H1 (cell line): ENCODE results near the gene TGFB2. TPM values are rescaled to one million over a fixed set of nuclear protein-coding genes. Genes with fewer than 3 reads are reported as not detected.

Experiments
- CTCF ChIA-PET: fragments of 300-600 bp; sonication (Branson Sonifier 250); formaldehyde crosslinking; loops from one replicate; lab custom pipeline; 2021; ENCODE audit not compliant: partially characterized antibody; lab: Charles Lee
- POLR2A ChIA-PET: fragments of 300-600 bp; sonication (Branson Sonifier 250); formaldehyde crosslinking; loops from one replicate; lab custom pipeline; 2021; ENCODE audit warnings: inconsistent platforms; ENCODE audit not compliant: partially characterized antibody; lab: Charles Lee
- DNase-seq, 2 experiments: peaks; one replicate each; pipeline versions ENCODE4 v3.0.0 to v3.0.0-alpha.2; 2010 to 2022; ENCODE audit warnings: low spot score in 2 of 2, low read depth in 1 of 2, mixed read lengths in 1 of 2
- FAIRE-seq: peaks from 2 replicates; lab custom pipeline; 2011; peaks lifted over from hg19 to GRCh38; lab: Jason Lieb, UNC
- H2AFZ ChIP-seq: 2 replicates; pipeline ENCODE4 v1.8.1; 2012; ENCODE audit warnings: low read length, inconsistent platforms
- H2AK5ac ChIP-seq: 2 replicates; pipeline ENCODE4 v1.6.1; 2013; ENCODE audit warnings: low read depth, low read length
- H2BK120ac ChIP-seq: replicated peaks from 2 replicates; pipeline ENCODE3; 2013; ENCODE audit warnings: low read depth, low read length, inconsistent platforms
- H2BK12ac ChIP-seq: 2 replicates; pipeline ENCODE4 v1.6.1; 2013; ENCODE audit warnings: low read depth, low read length
- H2BK15ac ChIP-seq: 2 replicates; pipeline ENCODE4 v1.6.1; 2013; ENCODE audit warnings: low read length
- H2BK20ac ChIP-seq: 2 replicates; pipeline ENCODE4 v1.6.1; 2013; ENCODE audit warnings: low read length
- H2BK5ac ChIP-seq: 2 replicates; pipeline ENCODE4 v1.6.1; 2013; ENCODE audit warnings: low read depth, low read length
- H3K14ac ChIP-seq: 2 replicates; pipeline ENCODE4 v1.6.1; 2013; ENCODE audit warnings: inconsistent platforms; ENCODE audit not compliant: insufficient read length
- H3K18ac ChIP-seq: 2 replicates; pipeline ENCODE4 v1.6.1; 2013; ENCODE audit warnings: low read length; ENCODE audit errors: extremely low read depth
- H3K23ac ChIP-seq: 2 replicates; pipeline ENCODE4 v1.6.1; 2013; ENCODE audit warnings: inconsistent platforms; ENCODE audit not compliant: insufficient read length
- H3K23me2 ChIP-seq: 2 replicates; pipeline ENCODE4 v1.6.1; 2013; ENCODE audit warnings: low read depth, low read length
- H3K27ac ChIP-seq: 2 replicates; pipeline ENCODE4 v1.6.1; 2011; ENCODE audit warnings: low read depth, low read length, inconsistent platforms
- H3K27me3 ChIP-seq, 4 experiments: replicated peaks in 1 of 4; 1 replicate in 1 of 4; 2 replicates in 3 of 4; pipeline versions ENCODE4 v1.6.1 to v1.8.1; 2011 to 2013; ENCODE audit warnings: low read length in 3 of 4, mild to moderate bottlenecking in 3 of 4, inconsistent platforms in 2 of 4, mixed read lengths in 2 of 4, moderate library complexity in 1 of 4; ENCODE audit not compliant: control insufficient read depth in 3 of 4, insufficient read depth in 3 of 4; ENCODE audit errors: extremely low read depth in 1 of 4
- H3K36me3 ChIP-seq, 4 experiments: 2 replicates each; pipeline versions ENCODE4 v1.6.1 to v1.8.1; 2011 to 2013; ENCODE audit warnings: mild to moderate bottlenecking in 4 of 4, low read length in 3 of 4, moderate library complexity in 2 of 4, control low read depth in 1 of 4, inconsistent platforms in 1 of 4; ENCODE audit not compliant: insufficient read depth in 4 of 4, control insufficient read depth in 2 of 4
- H3K4ac ChIP-seq: replicated peaks from 2 replicates; pipeline ENCODE3; 2013; ENCODE audit warnings: low read length, low read depth, mixed read lengths, inconsistent platforms; ENCODE audit not compliant: insufficient read length
- H3K4me1 ChIP-seq, 4 experiments: replicated peaks in 1 of 4; 1 replicate in 1 of 4; 2 replicates in 3 of 4; pipeline versions ENCODE4 v1.6.1 to v1.8.1; 2011 to 2013; ENCODE audit warnings: low read length in 3 of 4, inconsistent platforms in 2 of 4, mixed read lengths in 1 of 4; ENCODE audit not compliant: insufficient read depth in 4 of 4, control insufficient read depth in 3 of 4
- H3K4me2 ChIP-seq, 2 experiments: 2 replicates each; pipeline versions ENCODE4 v1.6.1 to v1.8.1; 2011 to 2013; ENCODE audit warnings: low read depth in 2 of 2, low read length in 2 of 2, control low read depth in 1 of 2, inconsistent platforms in 1 of 2, mild to moderate bottlenecking in 1 of 2; ENCODE audit not compliant: insufficient read depth in 1 of 2
- H3K4me3 ChIP-seq, 4 experiments: fragments of 200-600, 300-600 bp in 1 of 4; sonication (generic), shearing (Covaris generic), sonication (Bioruptor Twin) in 1 of 4; 2 replicates each; pipeline versions ENCODE4 v1.5.1 to v1.8.1; 2011 to 2016; ENCODE audit warnings: low read length in 4 of 4, low read depth in 3 of 4, control low read depth in 2 of 4, inconsistent platforms in 2 of 4, mild to moderate bottlenecking in 2 of 4, mixed read lengths in 1 of 4, moderate library complexity in 1 of 4; ENCODE audit not compliant: insufficient read depth in 2 of 4; ENCODE audit errors: extremely low read depth in 1 of 4
- H3K56ac ChIP-seq: replicated peaks from 2 replicates; pipeline ENCODE3; 2013; ENCODE audit warnings: low read depth, mild to moderate bottlenecking, mixed read lengths, low read length, inconsistent platforms; ENCODE audit not compliant: insufficient read length
- H3K79me1 ChIP-seq: 2 replicates; pipeline ENCODE4 v1.6.1; 2013; ENCODE audit warnings: low read depth, low read length, control low read depth
- H3K79me2 ChIP-seq, 2 experiments: 2 replicates each; pipeline versions ENCODE4 v1.6.1 to v1.8.1; 2012 to 2013; ENCODE audit warnings: low read length in 2 of 2, mild to moderate bottlenecking in 2 of 2, inconsistent platforms in 1 of 2; ENCODE audit not compliant: insufficient read depth in 2 of 2, control insufficient read depth in 1 of 2
- H3K9ac ChIP-seq, 4 experiments: replicated peaks in 1 of 4; 1 replicate in 1 of 4; 2 replicates in 3 of 4; pipeline versions ENCODE4 v1.6.1 to v1.8.1; 2011 to 2013; ENCODE audit warnings: low read depth in 3 of 4, low read length in 3 of 4, control low read depth in 2 of 4, mild to moderate bottlenecking in 2 of 4, moderate library complexity in 2 of 4, inconsistent platforms in 1 of 4; ENCODE audit errors: extremely low read depth in 1 of 4
- H3K9me3 ChIP-seq, 2 experiments: 2 replicates each; pipeline versions ENCODE4 v1.6.1 to v1.8.1; 2012 to 2013; ENCODE audit warnings: mild to moderate bottlenecking in 2 of 2, moderate library complexity in 2 of 2, control low read depth in 1 of 2, inconsistent platforms in 1 of 2, low read depth in 1 of 2, low read length in 1 of 2, mixed read lengths in 1 of 2; ENCODE audit not compliant: insufficient read depth in 2 of 2
- H4K20me1 ChIP-seq, 2 experiments: replicated peaks in 1 of 2; 2 replicates each; pipeline versions ENCODE3 to v1.8.1; 2011 to 2013; ENCODE audit warnings: inconsistent platforms in 2 of 2, low read length in 2 of 2, mild to moderate bottlenecking in 1 of 2; ENCODE audit not compliant: insufficient read depth in 2 of 2, control insufficient read depth in 1 of 2
- H4K5ac ChIP-seq: 2 replicates; pipeline ENCODE4 v1.6.1; 2013; ENCODE audit warnings: low read length, low read depth, mixed read lengths, inconsistent platforms; ENCODE audit not compliant: insufficient read length
- H4K8ac ChIP-seq: 2 replicates; pipeline ENCODE4 v1.8.0; 2013; ENCODE audit warnings: mild to moderate bottlenecking, moderate library complexity, low read length, inconsistent platforms; ENCODE audit not compliant: insufficient read depth; ENCODE audit errors: extremely low read depth
- H4K91ac ChIP-seq: replicated peaks from 2 replicates; pipeline ENCODE3; 2013; ENCODE audit warnings: low read length, mixed read lengths, inconsistent platforms; ENCODE audit not compliant: insufficient read length
- EGR1 ChIP-seq: IDR thresholded peaks from 2 replicates; pipeline ENCODE4 v1.6.1; 2011; ENCODE audit warnings: low read depth, low read length, borderline replicate concordance
- GTF2F1 ChIP-seq: IDR thresholded peaks from 2 replicates; pipeline ENCODE4 v1.6.1; 2012; ENCODE audit warnings: low read depth, low read length, improper control_type of control experiment, borderline replicate concordance
- KDM4A ChIP-seq: IDR thresholded peaks from one replicate; pipeline ENCODE4 v1.7.1; 2012; ENCODE audit warnings: low read depth, mild to moderate bottlenecking, moderate library complexity, low read length, inconsistent platforms; ENCODE audit not compliant: severe bottlenecking
- KDM5A ChIP-seq: fragments of 200-600 bp; IDR thresholded peaks from 2 replicates; pipeline ENCODE4 v1.7.1; 2012; ENCODE audit warnings: mild to moderate bottlenecking, low read length, inconsistent platforms, mixed read lengths
- POU5F1 ChIP-seq: IDR thresholded peaks from 2 replicates; pipeline ENCODE4 v1.6.1; 2011; ENCODE audit warnings: low read depth, mild to moderate bottlenecking, low read length, moderate library complexity
- SAP30 ChIP-seq: fragments of 300-600 bp; sonication (generic); IDR thresholded peaks from 2 replicates; pipeline ENCODE4 v1.7.1; 2012; ENCODE audit warnings: low read length, moderate library complexity, mild to moderate bottlenecking, inconsistent platforms; ENCODE audit not compliant: insufficient read depth, insufficient replicate concordance
- SP2 ChIP-seq: IDR thresholded peaks from 2 replicates; pipeline ENCODE4 v1.6.1; 2012; ENCODE audit warnings: mild to moderate bottlenecking, low read length, inconsistent platforms
- SRF ChIP-seq: IDR thresholded peaks from 2 replicates; pipeline ENCODE4 v1.6.1; 2011; ENCODE audit warnings: mild to moderate bottlenecking, low read depth, low read length, moderate library complexity
- WGBS, 2 experiments: shearing (Covaris generic) in 1 of 2; methylation state at CpG; one replicate each; pipeline versions ENCODE4 v1.1.6 to v1.1.7; 2013 to 2015; ENCODE audit warnings: low lambda C conversion rate in 2 of 2, mixed read lengths in 2 of 2, inconsistent platforms in 1 of 2, low coverage in 1 of 2, missing lambda C conversion rate in 1 of 2; ENCODE audit not compliant: insufficient replicate concordance in 2 of 2, insufficient coverage in 1 of 2, insufficient read length in 1 of 2; ENCODE audit errors: extremely low coverage in 1 of 2, missing lambda C conversion rate in 1 of 2; 5-methylcytosine and 5-hydroxymethylcytosine counted together
- polyA plus RNA-seq, 7 experiments: library from polyadenylated mRNA; depleted of rRNA in 3 of 7; stranded (reverse) in 5 of 7; unstranded in 2 of 7; fragments of >200 nt in 5 of 7; fragments of 200-250 nt in 2 of 7; gene quantifications; 1 replicate in 5 of 7; 2 replicates in 1 of 7; 4 replicates in 1 of 7; pipeline versions ENCODE4 v1.2.1 to v1.2.3, GENCODE V29; 2011 to 2013; ENCODE audit warnings: missing spikeins in 2 of 7, mixed read lengths in 2 of 7
- total RNA-seq: library from RNA; stranded (reverse); fragmentation: NEBNext Ultra II Directional; extraction: Animal tissue kit (Norgen Biotek cat#: 25700); gene quantifications from 2 replicates; pipeline ENCODE4 v1.2.1, GENCODE V29; 2021

Gene TGFB2
- total and polyA plus RNA-seq, 2 of the 8 experiments (the other 6 are each of a cell fraction or from before 2014, with no cell fraction given): 0.26 to 0.84 TPM

DNA sequence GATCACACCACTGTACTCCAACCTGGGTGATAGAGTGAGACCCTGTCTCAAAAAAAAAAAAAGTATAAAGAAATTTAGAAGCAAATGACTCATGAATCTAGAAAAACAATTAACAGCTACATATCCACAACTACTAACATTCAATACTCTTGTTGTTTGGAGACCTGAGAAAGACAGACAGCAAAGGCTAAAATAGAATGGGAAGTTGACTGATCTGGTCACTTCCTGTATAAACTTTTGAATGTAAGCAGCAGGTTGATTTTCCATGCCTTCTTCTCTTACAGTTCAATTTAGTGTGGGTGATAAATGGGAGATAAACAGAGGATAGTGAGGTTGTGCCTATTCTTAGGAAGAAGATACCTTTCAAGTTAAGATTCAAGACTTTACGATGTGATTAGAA lies 85.2 kb downstream of the TGFB2 start:
- no peak overlapping the region for H3K4me3 ChIP-seq
- POLR2A ChIA-PET: no interaction called here
- no peaks in the 10 kb centered on the region for H3K79me2 ChIP-seq
- H3K4me2 ChIP-seq: no peak overlapping the region
- H2BK120ac ChIP-seq: no peak overlapping the region
- H3K27me3 ChIP-seq: no peaks in the 10 kb centered on the region
- no peak overlapping the region for H3K14ac ChIP-seq
- no peak overlapping the region for H2BK15ac ChIP-seq
- TF ChIP-seq KDM4A (no peak), SP2 (no peak), POU5F1 (no peak), SAP30 (no peak), GTF2F1 (no peak), KDM5A (no peak), SRF (no peak), EGR1 (no peak)
- TF ChIP-seq, all 59 proteins: peak for 0
- H4K91ac ChIP-seq: no peak overlapping the region
- no peaks in the 10 kb centered on the region for H3K4me1 ChIP-seq
- DNase-seq (no peak), FAIRE-seq (no peak)
- 100% methylated on average over 1 of the region's 1 CpG; no CpG with 5 or more reads in 1 of the 2 experiments for WGBS, 2 experiments
- H2AK5ac ChIP-seq: no peak overlapping the region
- H4K20me1 ChIP-seq: no peaks in the 10 kb centered on the region
- no peaks in the 10 kb centered on the region for H3K79me1 ChIP-seq
- no peak overlapping the region for H3K23ac ChIP-seq
- no peak overlapping the region for H2BK5ac ChIP-seq
- H3K18ac ChIP-seq: no peak overlapping the region
- no peak overlapping the region for H4K5ac ChIP-seq
- no peaks in the 10 kb centered on the region for H3K36me3 ChIP-seq
- no peak overlapping the region for H4K8ac ChIP-seq
- H2BK20ac ChIP-seq: no peak overlapping the region
- H2BK12ac ChIP-seq: no peak overlapping the region
- CTCF ChIA-PET: interaction anchor here (0.6 to 1.6 kb wide), 5 partner anchors 10 to 136 kb away, joined by 3 to 9 read pairs (median 4); no protein-coding TSS in a partner anchor
- no peak overlapping the region for H3K56ac ChIP-seq
- no peak overlapping the region for H3K9ac ChIP-seq
- H3K23me2 ChIP-seq: no peaks in the 10 kb centered on the region
- H2AFZ ChIP-seq: no peak overlapping the region
- H3K27ac ChIP-seq: no peak overlapping the region
- no peak overlapping the region for H3K4ac ChIP-seq
- no peaks in the 10 kb centered on the region for H3K9me3 ChIP-seq
